Measurements from ENCODE around the gene AHCY. TPM values are rescaled to one million over a fixed set of nuclear protein-coding genes. Genes with fewer than 3 reads are reported as not detected.

AHCY gene
- total RNA-seq, 3 donors from 2014 or later (not counting 1 experiment from before 2014, with no cell fraction given): 7.1 to 8.3 (median 7.7) TPM

DNA sequence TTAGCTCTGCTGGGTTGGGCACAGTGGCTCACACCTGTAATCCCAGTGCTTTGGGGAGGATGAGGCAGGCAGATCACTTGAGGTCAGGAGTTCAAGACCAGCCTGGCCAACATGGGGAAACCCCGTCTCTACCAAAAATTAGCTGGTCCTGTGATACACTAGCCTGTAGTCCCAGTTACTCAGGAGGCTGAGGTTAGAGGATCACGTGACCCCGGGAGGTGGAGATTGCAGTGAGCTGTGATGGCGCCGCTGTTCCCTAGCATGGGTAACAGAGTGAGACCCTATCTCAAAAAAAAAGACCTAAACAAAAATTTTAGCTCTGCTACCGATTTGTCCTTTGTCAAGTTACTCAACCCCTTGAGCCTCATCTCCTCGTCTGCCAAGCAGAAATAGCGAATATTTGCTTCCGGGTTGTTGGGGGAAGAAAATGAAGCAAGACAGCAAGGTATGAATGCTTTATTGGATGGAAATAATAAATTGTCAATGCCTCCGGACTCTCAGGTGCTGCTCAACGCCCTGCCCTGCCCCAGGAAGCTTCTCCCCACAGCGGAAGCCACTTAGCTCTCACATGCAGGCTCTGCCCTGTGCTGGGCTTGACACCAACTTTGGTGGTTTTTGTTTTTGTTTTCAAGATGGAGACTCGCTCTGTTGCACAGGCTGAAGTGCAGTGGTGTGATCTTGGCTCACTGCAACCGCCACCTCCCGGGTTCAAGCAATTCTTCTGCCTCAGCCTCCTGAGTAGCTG, 35.0 kb upstream of the AHCY start:
- Histone ChIP-seq H3K9me3 (ENCODE audit: control insufficient read depth, insufficient read depth, low read length) (no peaks in the 10 kb centered on the region), H3K27ac (ENCODE audit: low read length) (peak overlapping the region; percentile 81), H3K27me3 (ENCODE audit: control insufficient read depth, insufficient read depth, low read length) (no peaks in the 10 kb centered on the region), H3K4me1 (ENCODE audit: control insufficient read depth, insufficient read depth, low read length) (peaks cover 56% of the 10 kb centered on the region), H3K36me3 (ENCODE audit: control insufficient read depth, insufficient read depth, low read length) (no peaks in the 10 kb centered on the region), H3K4me3 (ENCODE audit: low read length) (peak overlapping the region; percentile 11)
- Mint-ChIP-seq H3K27ac (peak overlapping the region; percentile 86 to 90), H3K9me3 (no peaks in the 10 kb centered on the region), H3K27me3 (ENCODE audit: low read depth in 2 of 2) (no peaks in the 10 kb centered on the region), H3K4me1 (peaks cover 21 to 51% of the 10 kb centered on the region in 2 donors), H3K36me3 (no peaks in the 10 kb centered on the region), H3K4me3 (peak overlapping the region; percentile 82)
- intact Hi-C loops (cut with micrococcal nuclease): loop anchor here (1.0 kb wide), 1 partner anchor 25 kb away; the partner anchor contains the start of gene ITCH
- TF ChIP-seq, protein P1, sequence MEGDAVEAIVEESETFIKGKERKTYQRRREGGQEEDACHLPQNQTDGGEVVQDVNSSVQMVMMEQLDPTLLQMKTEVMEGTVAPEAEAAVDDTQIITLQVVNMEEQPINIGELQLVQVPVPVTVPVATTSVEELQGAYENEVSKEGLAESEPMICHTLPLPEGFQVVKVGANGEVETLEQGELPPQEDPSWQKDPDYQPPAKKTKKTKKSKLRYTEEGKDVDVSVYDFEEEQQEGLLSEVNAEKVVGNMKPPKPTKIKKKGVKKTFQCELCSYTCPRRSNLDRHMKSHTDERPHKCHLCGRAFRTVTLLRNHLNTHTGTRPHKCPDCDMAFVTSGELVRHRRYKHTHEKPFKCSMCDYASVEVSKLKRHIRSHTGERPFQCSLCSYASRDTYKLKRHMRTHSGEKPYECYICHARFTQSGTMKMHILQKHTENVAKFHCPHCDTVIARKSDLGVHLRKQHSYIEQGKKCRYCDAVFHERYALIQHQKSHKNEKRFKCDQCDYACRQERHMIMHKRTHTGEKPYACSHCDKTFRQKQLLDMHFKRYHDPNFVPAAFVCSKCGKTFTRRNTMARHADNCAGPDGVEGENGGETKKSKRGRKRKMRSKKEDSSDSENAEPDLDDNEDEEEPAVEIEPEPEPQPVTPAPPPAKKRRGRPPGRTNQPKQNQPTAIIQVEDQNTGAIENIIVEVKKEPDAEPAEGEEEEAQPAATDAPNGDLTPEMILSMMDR (IDR thresholded peaks at IDR 0.05): no peak
- WGBS (ENCODE audit: insufficient coverage): 62% methylated on average over 15 of the region's 15 CpGs
- peak; percentile 77 to 89 (median 83) for ATAC-seq
- DNase-seq: peak; percentile 36 to 74

DNA sequence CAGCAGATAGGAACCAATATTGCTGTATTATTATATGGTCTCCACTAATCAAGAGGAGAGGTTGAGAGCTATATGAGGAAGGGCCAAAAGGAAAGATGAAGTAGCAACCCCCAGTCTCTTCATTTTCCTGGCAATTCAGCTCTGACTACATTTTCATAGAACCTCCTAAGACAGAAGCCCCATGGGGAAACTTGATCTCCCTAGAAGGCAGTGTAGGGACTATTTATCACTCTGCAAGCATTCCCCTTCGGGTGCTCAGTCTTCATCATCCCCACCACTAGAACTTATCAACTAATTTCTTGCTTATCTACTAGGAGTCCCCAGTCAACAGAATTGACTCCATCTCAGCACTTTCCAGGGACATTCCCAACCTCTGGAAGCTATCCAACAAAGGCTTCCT, 34.4 kb upstream of the AHCY start:
- ATAC-seq (no peak), DNase-seq (no peak)
- no peaks in the 10 kb centered on the region for H3K9me3 ChIP-seq (ENCODE audit: control insufficient read depth, insufficient read depth, low read length)
- intact Hi-C loops (cut with micrococcal nuclease): no loop called here
- Mint-ChIP-seq H3K4me1 (peaks cover 21 to 51% of the 10 kb centered on the region in 2 donors), H3K27me3 (ENCODE audit: low read depth in 2 of 2) (no peaks in the 10 kb centered on the region), H3K9me3 (no peaks in the 10 kb centered on the region), H3K4me3 (peak overlapping the region; percentile 82), H3K36me3 (no peaks in the 10 kb centered on the region), H3K27ac (peak overlapping the region; percentile 86 to 90)
- TF ChIP-seq, protein P1 (IDR thresholded peaks at IDR 0.05): no peak
- peak overlapping the region; percentile 81 for H3K27ac ChIP-seq (ENCODE audit: low read length)
- peaks cover 56% of the 10 kb centered on the region for H3K4me1 ChIP-seq (ENCODE audit: control insufficient read depth, insufficient read depth, low read length)
- WGBS (ENCODE audit: insufficient coverage): 87% methylated on average over 1 of the region's 1 CpG
- H3K4me3 ChIP-seq (ENCODE audit: low read length): no peak overlapping the region
- H3K36me3 ChIP-seq (ENCODE audit: control insufficient read depth, insufficient read depth, low read length): no peaks in the 10 kb centered on the region
- H3K27me3 ChIP-seq (ENCODE audit: control insufficient read depth, insufficient read depth, low read length): no peaks in the 10 kb centered on the region

DNA sequence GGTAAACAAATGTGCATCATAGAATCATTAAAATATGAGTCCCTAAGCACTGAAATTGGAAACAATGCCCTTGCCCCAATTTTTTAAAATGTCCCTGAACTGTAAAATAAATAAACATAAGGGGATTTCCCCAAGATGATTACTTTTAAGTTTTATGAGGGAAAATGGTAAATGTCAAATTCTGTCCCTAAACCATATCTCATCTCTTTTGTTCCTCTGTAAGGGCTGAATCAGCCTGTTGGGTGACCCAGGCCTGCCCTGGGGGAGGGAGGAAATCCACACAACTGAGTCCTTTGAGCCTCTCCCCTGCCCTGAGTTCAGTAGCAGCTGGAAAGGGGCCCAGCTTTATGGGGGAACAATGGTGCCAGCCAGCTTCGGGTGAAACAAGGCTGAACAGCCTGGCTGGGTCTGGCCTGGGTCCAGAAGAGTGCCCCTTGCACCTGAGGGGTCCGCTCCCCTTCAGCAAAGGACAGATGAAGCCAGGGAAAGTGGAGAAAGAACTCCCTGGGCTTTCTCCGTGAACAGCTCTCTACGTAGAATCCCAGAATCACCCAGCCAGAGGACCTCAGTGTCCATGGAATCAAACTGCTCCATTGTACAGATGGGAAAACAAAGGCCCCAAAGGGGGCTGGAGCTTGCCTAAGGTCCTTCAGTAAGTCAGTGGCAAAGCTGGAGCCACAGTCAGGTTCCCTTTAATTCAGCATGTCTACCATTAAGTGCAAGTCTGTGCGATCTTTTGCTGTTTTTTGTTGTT, 31.7 kb upstream of the AHCY start:
- 96% methylated on average over 5 of the region's 5 CpGs for WGBS (ENCODE audit: insufficient coverage)
- H3K4me3 Mint-ChIP-seq: no peak overlapping the region
- no peak for DNase-seq
- no peaks in the 10 kb centered on the region for H3K27me3 ChIP-seq (ENCODE audit: control insufficient read depth, insufficient read depth, low read length)
- H3K9me3 Mint-ChIP-seq: no peaks in the 10 kb centered on the region
- no peak for ATAC-seq
- H3K36me3 ChIP-seq (ENCODE audit: control insufficient read depth, insufficient read depth, low read length): no peaks in the 10 kb centered on the region
- TF ChIP-seq, protein P1 (IDR thresholded peaks at IDR 0.05): no peak
- H3K36me3 Mint-ChIP-seq: no peaks in the 10 kb centered on the region
- intact Hi-C loops (cut with micrococcal nuclease): no loop called here
- H3K4me1 Mint-ChIP-seq: peaks cover 21 to 53% of the 10 kb centered on the region in 2 donors
- peak overlapping the region; percentile 86 to 90 for H3K27ac Mint-ChIP-seq
- H3K4me3 ChIP-seq (ENCODE audit: low read length): no peak overlapping the region
- peak overlapping the region; percentile 15 for H3K27ac ChIP-seq (ENCODE audit: low read length)
- peaks cover 52% of the 10 kb centered on the region for H3K4me1 ChIP-seq (ENCODE audit: control insufficient read depth, insufficient read depth, low read length)
- no peaks in the 10 kb centered on the region for H3K27me3 Mint-ChIP-seq (ENCODE audit: low read depth in 2 of 2)
- H3K9me3 ChIP-seq (ENCODE audit: control insufficient read depth, insufficient read depth, low read length): no peaks in the 10 kb centered on the region
